ENCODE results near the gene GDF9. TPM values are rescaled to one million over a fixed set of nuclear protein-coding genes. Genes with fewer than 3 reads are reported as not detected.

Gene GDF9
- polyA plus RNA-seq, 3 donors, result 0.11 to 0.63 (median 0.31) TPM

- WGBS, 3 donors, result 93 to 96% (median 95%) methylated on average over 8 of the region's 8 CpGs
- no peak overlapping the region for H3K27ac ChIP-seq (ENCODE audit: low read depth, low read length)
Observed at GRCh38 chr5:132848270-132848669, 18.0 kb downstream of the GDF9 start.

- WGBS, 3 donors, result 64 to 91% (median 85%) methylated on average over 4 of the region's 4 CpGs
- H3K27ac ChIP-seq (ENCODE audit: low read depth, low read length), result no peak overlapping the region
Observed at GRCh38 chr5:132841305-132841704, 25.0 kb downstream of the GDF9 start.

GRCh38 chr5:132840896-132841295 is 25.4 kb downstream of the GDF9 start:
- H3K27ac ChIP-seq (ENCODE audit: low read depth, low read length), result no peak overlapping the region
- WGBS, 3 donors, result 19 to 71% (median 69%) methylated on average over 1 of the region's 1 CpG

GRCh38 chr5:132840313-132840712 is 26.0 kb downstream of the GDF9 start:
- no peak overlapping the region for H3K27ac ChIP-seq (ENCODE audit: low read depth, low read length)
- WGBS, 3 donors, result 67 to 80% (median 68%) methylated on average over 3 of the region's 3 CpGs

- WGBS, 3 donors, result 70 to 83% (median 70%) methylated on average over 8 of the region's 8 CpGs
- no peak overlapping the region for H3K27ac ChIP-seq (ENCODE audit: low read depth, low read length)
Observed at GRCh38 chr5:132839426-132840301, 26.6 kb downstream of the GDF9 start.

GRCh38 chr5:132838516-132839282 is 27.6 kb downstream of the GDF9 start:
- no peak overlapping the region for H3K27ac ChIP-seq (ENCODE audit: low read depth, low read length)
- WGBS, 3 donors, result 57 to 90% (median 72%) methylated on average over 3 of the region's 3 CpGs

- 53 to 72% (median 69%) methylated on average over 2 of the region's 2 CpGs for WGBS, 3 donors
- no peak overlapping the region for H3K27ac ChIP-seq (ENCODE audit: low read depth, low read length)
Observed at GRCh38 chr5:132837868-132838267, 28.4 kb downstream of the GDF9 start.

GRCh38 chr5:132836852-132837251 is 29.4 kb downstream of the GDF9 start:
- no peak overlapping the region for H3K27ac ChIP-seq (ENCODE audit: low read depth, low read length)
- WGBS, 3 donors, result 89 to 100% (median 95%) methylated on average over 1 of the region's 1 CpG

- WGBS, 3 donors, result 96 to 99% (median 98%) methylated on average over 3 of the region's 3 CpGs
- H3K27ac ChIP-seq (ENCODE audit: low read depth, low read length), result no peak overlapping the region
Observed at GRCh38 chr5:132834057-132834456, 32.2 kb downstream of the GDF9 start.

- no peak overlapping the region for H3K27ac ChIP-seq (ENCODE audit: low read depth, low read length)
- WGBS, 3 donors, result 89 to 91% (median 90%) methylated on average over 5 of the region's 5 CpGs
Observed at GRCh38 chr5:132832612-132833011, 33.7 kb downstream of the GDF9 start.

- 80 to 91% (median 87%) methylated on average over 15 of the region's 15 CpGs for WGBS, 3 donors
- no peak overlapping the region for H3K27ac ChIP-seq (ENCODE audit: low read depth, low read length)
Observed at GRCh38 chr5:132831095-132831860, 35.0 kb downstream of the GDF9 start.

GRCh38 chr5:132830436-132831094 is 35.7 kb downstream of the GDF9 start, which contains the start of gene SHROOM1:
TSS of gene SHROOM1 (minus strand) at chr5:132830647. CDS start at chr5:132826140, 4,507 bp downstream.
- no peak within 1 kb of the TSS for H3K27ac ChIP-seq (ENCODE audit: low read depth, low read length)
- WGBS, 3 donors, result 3 to 5% (median 4%) methylated on average over 48 to 78 of the region's 78 CpGs

- H3K27ac ChIP-seq (ENCODE audit: low read depth, low read length), result no peak overlapping the region
- WGBS, 3 donors, result 1 to 3% (median 2%) methylated on average over 57 to 75 of the region's 75 CpGs
Observed at GRCh38 chr5:132829742-132830435, 36.4 kb downstream of the GDF9 start.

- WGBS, 3 donors, result 58 to 73% (median 69%) methylated on average over 4 of the region's 4 CpGs
Observed at GRCh38 chr5:132828846-132829494, 37.3 kb downstream of the GDF9 start.

GRCh38 chr5:132827943-132828673 is 38.2 kb downstream of the GDF9 start:
- H3K27ac ChIP-seq (ENCODE audit: low read depth, low read length), result no peak overlapping the region
- WGBS, 3 donors, result 88 to 94% (median 92%) methylated on average over 4 of the region's 4 CpGs

More at GRCh38 chr5:132828846-132829494, 37.3 kb downstream of the GDF9 start:
- H3K27ac ChIP-seq (ENCODE audit: low read depth, low read length), result no peak overlapping the region

- 71 to 76% (median 72%) methylated on average over 6 of the region's 6 CpGs for WGBS, 3 donors
- no peak overlapping the region for H3K27ac ChIP-seq (ENCODE audit: low read depth, low read length)
Observed at GRCh38 chr5:132826424-132827082, 39.7 kb downstream of the GDF9 start.
